Stimulated activated CD8-positive, alpha-beta memory T cell treated with anti-CD3 and anti-CD28 coated beads, Interleukin-4, amount 100 ng/mL, for 24 hours (primary cell): Measurements from ENCODE around the gene SMYD3.

ENCODE experiments used
- DNase-seq: peaks from one replicate; pipeline ENCODE4 v3.0.0-alpha.2; 2020; ENCODE audit warnings: low read depth

Gene SMYD3

GRCh38 chr1:246068619-246069509, 438.2 kb downstream of the SMYD3 start:
- DNase-seq, result no peak

- no peak for DNase-seq
These were observed 438.9 kb downstream of the SMYD3 start for GRCh38 chr1:246068217-246068512.

- no peak for DNase-seq
These were observed 439.5 kb downstream of the SMYD3 start for GRCh38 chr1:246067432-246068216.

- no peak for DNase-seq
These were observed 440.5 kb downstream of the SMYD3 start for GRCh38 chr1:246066573-246066972.

GRCh38 chr1:246065592-246065991, 441.5 kb downstream of the SMYD3 start:
- no peak for DNase-seq

GRCh38 chr1:246064891-246065290, 442.2 kb downstream of the SMYD3 start:
- DNase-seq, result no peak

- DNase-seq, result no peak
These were observed 444.0 kb downstream of the SMYD3 start for GRCh38 chr1:246063013-246063616.

GRCh38 chr1:246058466-246058865, 448.6 kb downstream of the SMYD3 start:
- DNase-seq, result no peak

GRCh38 chr1:246052603-246053002, 454.5 kb downstream of the SMYD3 start:
- no peak for DNase-seq

GRCh38 chr1:246051909-246052518, 455.1 kb downstream of the SMYD3 start:
- DNase-seq, result no peak

GRCh38 chr1:246048693-246049092, 458.4 kb downstream of the SMYD3 start:
- DNase-seq, result no peak

GRCh38 chr1:246043556-246043955, 463.5 kb downstream of the SMYD3 start:
- DNase-seq, result no peak

GRCh38 chr1:246041360-246041759, 465.7 kb downstream of the SMYD3 start:
- no peak for DNase-seq

GRCh38 chr1:246040200-246040890, 466.7 kb downstream of the SMYD3 start:
- no peak for DNase-seq

GRCh38 chr1:246039584-246039983, 467.5 kb downstream of the SMYD3 start:
- no peak for DNase-seq

GRCh38 chr1:246037832-246038231, 469.2 kb downstream of the SMYD3 start:
- no peak for DNase-seq

- DNase-seq, result no peak
These were observed 470.9 kb downstream of the SMYD3 start for GRCh38 chr1:246036175-246036574.

- DNase-seq, result no peak
These were observed 472.0 kb downstream of the SMYD3 start for GRCh38 chr1:246035060-246035541.

GRCh38 chr1:246034630-246035029, 472.4 kb downstream of the SMYD3 start:
- no peak for DNase-seq

- DNase-seq, result no peak
These were observed 474.1 kb downstream of the SMYD3 start for GRCh38 chr1:246032984-246033383.

GRCh38 chr1:246032031-246032551, 475.0 kb downstream of the SMYD3 start:
- no peak for DNase-seq
